B cell (primary cell): ENCODE measurements around the gene TNFRSF1B. TPM values are rescaled to one million over a fixed set of nuclear protein-coding genes. Genes with fewer than 3 reads are reported as not detected.
A peak's percentile ranks its signal among the peaks of the same experiment; 100 is the strongest.
"Not testable (repeated sequence)": the region's sequence is repeated elsewhere in the genome, so short reads cannot be mapped to it uniquely, and the experiment has no call there.

ENCODE experiments used
- ATAC-seq: fragments of 200-7000 bp; cut with Tn5 transposase; one replicate; pipeline ENCODE4 v1.10.0; 2021; ENCODE audit warnings: low read depth, mild to moderate bottlenecking, moderate number of reproducible peaks, moderate library complexity
- CTCF ChIA-PET: fragments of 350-600 bp; sonication (Branson Sonifier 250); formaldehyde crosslinking; loops from one replicate; lab custom pipeline; 2021; ENCODE audit warnings: antibody characterized with exemption, inconsistent platforms; lab: Charles Lee
- POLR2A ChIA-PET: fragments of 350-600 bp; sonication (Branson Sonifier 250); formaldehyde crosslinking; loops from one replicate; lab custom pipeline; 2021; ENCODE audit warnings: antibody characterized with exemption; lab: Charles Lee
- DNase-seq: peaks from one replicate; pipeline ENCODE4 v3.0.0; 2013
- H2AFZ ChIP-seq: 2 replicates; pipeline ENCODE4 v1.6.1; 2012; ENCODE audit warnings: mild to moderate bottlenecking, low read depth, low read length; ENCODE audit not compliant: insufficient read depth, poor library complexity, severe bottlenecking
- H3K27ac ChIP-seq, 2 donors: 1 replicate in 1 of 2; 2 replicates in 1 of 2; pipeline ENCODE4 v1.5.1; 2012 to 2013; ENCODE audit warnings: low read length in 2 of 2, mild to moderate bottlenecking in 2 of 2, moderate library complexity in 1 of 2
- H3K27me3 ChIP-seq, 4 experiments: fragments of 200-600 bp in 1 of 4; sonication (generic) in 1 of 4; replicated peaks in 1 of 4; 1 replicate in 2 of 4; 2 replicates in 2 of 4; pipeline versions ENCODE4 v1.6.1 to v1.7.0; 2013 to 2016; ENCODE audit warnings: low read length in 3 of 4, mild to moderate bottlenecking in 2 of 4, mixed read lengths in 1 of 4, moderate library complexity in 1 of 4; ENCODE audit not compliant: insufficient read depth in 4 of 4, control insufficient read depth in 3 of 4; ENCODE audit errors: control extremely low read depth in 1 of 4
- H3K36me3 ChIP-seq, 2 experiments: replicated peaks in 1 of 2; 1 replicate in 1 of 2; 2 replicates in 1 of 2; pipeline versions ENCODE4 v1.6.1 to v1.7.1; 2013; ENCODE audit warnings: low read length in 1 of 2; ENCODE audit not compliant: insufficient read depth in 2 of 2, control insufficient read depth in 1 of 2; ENCODE audit errors: control extremely low read depth in 1 of 2, extremely low read depth in 1 of 2
- H3K4me1 ChIP-seq, 2 donors: fragments of 200-600 bp in 1 of 2; sonication (generic) in 1 of 2; 1 replicate in 1 of 2; 2 replicates in 1 of 2; pipeline versions ENCODE4 v1.5.1 to v1.6.1; 2013 to 2017; ENCODE audit warnings: low read length in 2 of 2; ENCODE audit not compliant: control insufficient read depth in 2 of 2, insufficient read depth in 2 of 2
- H3K4me2 ChIP-seq: replicated peaks from 2 replicates; pipeline ENCODE3; 2012; ENCODE audit warnings: mild to moderate bottlenecking, low read depth, low read length; ENCODE audit not compliant: poor library complexity, severe bottlenecking
- H3K4me3 ChIP-seq, 5 experiments: fragments of 200-600 bp in 1 of 5; sonication (generic) in 1 of 5; 1 replicate in 3 of 5; 2 replicates in 2 of 5; pipeline versions ENCODE4 v1.5.1 to v1.7.0; 2011 to 2016; ENCODE audit warnings: low read length in 4 of 5, mild to moderate bottlenecking in 4 of 5, low read depth in 2 of 5, control low read depth in 1 of 5, moderate library complexity in 1 of 5; ENCODE audit not compliant: insufficient read depth in 1 of 5; ENCODE audit errors: control extremely low read depth in 1 of 5, extremely low read depth in 1 of 5
- H3K79me2 ChIP-seq: fragments of 200-600 bp; sonication (generic); one replicate; pipeline ENCODE4 v1.6.0; 2016; ENCODE audit warnings: low read length; ENCODE audit not compliant: control insufficient read depth, insufficient read depth
- H3K9ac ChIP-seq: fragments of 200-600 bp; sonication (generic); 2 replicates; pipeline ENCODE4 v1.6.1; 2017; ENCODE audit warnings: mild to moderate bottlenecking, low read length, moderate library complexity
- H3K9me3 ChIP-seq, 3 donors: one replicate each; pipeline versions ENCODE4 v1.6.1 to v1.7.1; 2013; ENCODE audit warnings: low read length in 2 of 3; ENCODE audit not compliant: control insufficient read depth in 2 of 3, insufficient read depth in 1 of 3; ENCODE audit errors: control extremely low read depth in 1 of 3
- H4K20me1 ChIP-seq: 2 replicates; pipeline ENCODE4 v1.6.0; 2012; ENCODE audit warnings: mild to moderate bottlenecking, low read length; ENCODE audit not compliant: insufficient read depth, control insufficient read depth, poor library complexity, severe bottlenecking
- H3K27ac Mint-ChIP-seq: one replicate; pipeline ENCODE4 v1.8.0; 2021; ENCODE audit warnings: mixed read lengths
- H3K27me3 Mint-ChIP-seq: one replicate; pipeline ENCODE4 v1.8.0; 2021; ENCODE audit warnings: mixed read lengths
- H3K4me1 Mint-ChIP-seq: one replicate; pipeline ENCODE4 v1.8.0; 2021; ENCODE audit warnings: mixed read lengths
- H3K4me3 Mint-ChIP-seq: one replicate; pipeline ENCODE4 v1.8.0; 2021; ENCODE audit warnings: mixed read lengths
- H3K9me3 Mint-ChIP-seq: one replicate; pipeline ENCODE4 v1.8.0; 2022; ENCODE audit warnings: mixed read lengths; ENCODE audit not compliant: insufficient read depth
- CTCF ChIP-seq: fragments of 200-600 bp; IDR thresholded peaks from one replicate; pipeline ENCODE4 v1.8.0; 2022; ENCODE audit warnings: antibody characterized with exemption, mild to moderate bottlenecking
- EZH2 ChIP-seq: IDR thresholded peaks from 2 replicates; pipeline ENCODE4 v1.6.1; 2012; ENCODE audit warnings: borderline replicate concordance, low read depth, mild to moderate bottlenecking, moderate library complexity, low read length; ENCODE audit not compliant: insufficient read depth, poor library complexity, severe bottlenecking
- WGBS: methylation state at CpG from one replicate; pipeline ENCODE4 v1.1.5; 2013; ENCODE audit warnings: missing lambda C conversion rate; ENCODE audit not compliant: insufficient coverage; 5-methylcytosine and 5-hydroxymethylcytosine counted together
- intact Hi-C: fragments of 100-400 bp; cut with micrococcal nuclease; formaldehyde crosslinking; loops from one replicate; pipeline ENCODE4 v1.10.0; 2022
- polyA plus RNA-seq: library from polyadenylated mRNA; depleted of rRNA; stranded (reverse); fragments of >200 nt; gene quantifications from 2 replicates; pipeline ENCODE4 v1.2.3, GENCODE V29; 2012
- total RNA-seq, 2 donors: library from RNA; stranded (reverse); fragments of 120-200 nt in 1 of 2; gene quantifications; 1 replicate in 1 of 2; 2 replicates in 1 of 2; pipeline versions ENCODE4 v1.2.3 to v1.2.4, GENCODE V29; 2013 to 2022

Gene TNFRSF1B
- total and polyA plus RNA-seq, 2 donors (not counting 1 experiment from before 2014, with no cell fraction given) = 37.7 to 99.4 TPM

- H3K27me3 Mint-ChIP-seq, H3K27me3 ChIP-seq, H3K4me1 ChIP-seq, ATAC-seq, H3K27ac Mint-ChIP-seq, H3K4me3 Mint-ChIP-seq, H2AFZ ChIP-seq, H3K4me3 ChIP-seq, H3K9ac ChIP-seq, H3K9me3 Mint-ChIP-seq, H4K20me1 ChIP-seq, DNase-seq, H3K4me1 Mint-ChIP-seq, intact Hi-C loops, H3K4me2 ChIP-seq, H3K79me2 ChIP-seq, H3K36me3 ChIP-seq, H3K27ac ChIP-seq: not testable (repeated sequence)
- CTCF ChIA-PET = interaction anchor here (1.5 kb wide), 1 partner anchor 100 kb away, joined by 4 read pairs; no protein-coding TSS in a partner anchor
- POLR2A ChIA-PET = interaction anchor here (0.6 kb wide), 1 partner anchor 265 kb away, joined by 5 read pairs; no protein-coding TSS in a partner anchor
- no CpG with 5 or more reads among the region's 6 CpGs for WGBS
- H3K9me3 ChIP-seq = peaks cover 0 to 12% (median 8%) of the 10 kb centered on the region in 3 donors
These were observed 57.3 kb downstream of the TNFRSF1B start for GRCh38 chr1:12224092-12224491.

GRCh38 chr1:12228979-12229378 is 62.2 kb downstream of the TNFRSF1B start:
- peaks cover 0 to 2% of the 10 kb centered on the region in 2 experiments for H3K36me3 ChIP-seq
- 93% methylated on average over 4 of the region's 7 CpGs for WGBS
- intact Hi-C loops = no loop called here
- no peak overlapping the region for H3K9ac ChIP-seq
- ATAC-seq (no peak), DNase-seq (no peak)
- peaks cover 19% of the 10 kb centered on the region for H3K4me1 Mint-ChIP-seq
- no peak overlapping the region for H3K27ac Mint-ChIP-seq
- POLR2A ChIA-PET = no interaction called here
- peak overlapping the region; percentile 75 for H3K4me3 Mint-ChIP-seq
- no peak overlapping the region for H3K4me2 ChIP-seq
- H4K20me1 ChIP-seq = peaks cover 16% of the 10 kb centered on the region
- H3K27me3 ChIP-seq = no peaks in the 10 kb centered on the region
- CTCF ChIA-PET = interaction anchor here (0.6 to 4.7 kb wide), 7 partner anchors 9 to 104 kb away, joined by 3 to 37 read pairs (median 5); no protein-coding TSS in a partner anchor
- H3K9me3 ChIP-seq = peaks cover 0 to 4% (median 0%) of the 10 kb centered on the region in 3 donors
- H3K27me3 Mint-ChIP-seq = peaks cover 3% of the 10 kb centered on the region
- peaks cover 12 to 13% of the 10 kb centered on the region in 2 donors for H3K4me1 ChIP-seq
- H3K27ac ChIP-seq = no peak overlapping the region
- peaks cover 40% of the 10 kb centered on the region for H3K79me2 ChIP-seq
- H3K4me3 ChIP-seq = no peak overlapping the region
- H2AFZ ChIP-seq = no peak overlapping the region
- H3K9me3 Mint-ChIP-seq = no peaks in the 10 kb centered on the region
- no peak for TF ChIP-seq EZH2
- TF ChIP-seq CTCF = no peak
